Adipocyte (in vitro differentiated cells): ENCODE data around the gene DHX30.
"Not testable (repeated sequence)": the region's sequence is repeated elsewhere in the genome, so short reads cannot be mapped to it uniquely, and the experiment has no call there.

Experiments
- DNase-seq: peaks from one replicate; pipeline ENCODE4 v3.0.0-alpha.2; 2015; ENCODE audit warnings: low read depth
- H3K27me3 ChIP-seq: replicated peaks from 2 replicates; pipeline ENCODE4 v1.7.0; 2013; ENCODE audit warnings: mild to moderate bottlenecking, low read length, moderate library complexity; ENCODE audit not compliant: control insufficient read depth, insufficient read depth
- H3K36me3 ChIP-seq: 2 replicates; pipeline ENCODE4 v1.7.0; 2013; ENCODE audit warnings: low read length, mild to moderate bottlenecking, moderate library complexity; ENCODE audit not compliant: control insufficient read depth, insufficient read depth, severe bottlenecking
- H3K4me1 ChIP-seq: 2 replicates; pipeline ENCODE4 v1.7.0; 2013; ENCODE audit warnings: mild to moderate bottlenecking, low read length, moderate library complexity; ENCODE audit not compliant: control insufficient read depth, insufficient read depth
- H3K4me3 ChIP-seq: 2 replicates; pipeline ENCODE4 v1.7.0; 2013; ENCODE audit warnings: mild to moderate bottlenecking, low read length, moderate library complexity
- H3K9ac ChIP-seq: 2 replicates; pipeline ENCODE4 v1.7.0; 2013; ENCODE audit warnings: mild to moderate bottlenecking, low read length, moderate library complexity
- H3K9me3 ChIP-seq: 2 replicates; pipeline ENCODE4 v1.7.0; 2013; ENCODE audit warnings: mild to moderate bottlenecking, low read length, moderate library complexity; ENCODE audit not compliant: control insufficient read depth

The DHX30 gene

DNA sequence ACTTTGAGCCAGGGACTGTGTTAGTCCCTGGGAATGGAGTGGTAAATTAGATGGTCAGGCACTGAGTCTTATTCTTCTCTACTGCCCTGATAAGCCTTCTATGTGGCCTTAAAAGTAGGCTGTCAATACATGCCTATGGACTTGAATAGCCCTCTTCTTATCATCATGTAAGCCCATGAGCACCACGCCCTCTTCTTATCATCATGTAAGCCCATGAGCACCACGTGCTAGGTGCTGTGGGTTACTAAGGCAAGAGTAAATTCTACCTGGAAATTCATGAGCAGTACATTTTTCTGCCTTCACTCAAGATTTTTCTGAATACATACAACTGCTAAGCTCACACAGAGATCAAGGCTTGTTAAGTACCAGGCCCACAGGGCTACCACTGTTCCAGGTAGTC lies 68.5 kb downstream of the DHX30 start:
- Histone ChIP-seq H3K9me3 (no peaks in the 10 kb centered on the region), H3K9ac (no peak overlapping the region), H3K4me3 (no peak overlapping the region), H3K36me3 (peaks cover 86% of the 10 kb centered on the region), H3K27me3 (no peaks in the 10 kb centered on the region), H3K4me1 (peaks cover 10% of the 10 kb centered on the region)
- DNase-seq, result no peak

DNA sequence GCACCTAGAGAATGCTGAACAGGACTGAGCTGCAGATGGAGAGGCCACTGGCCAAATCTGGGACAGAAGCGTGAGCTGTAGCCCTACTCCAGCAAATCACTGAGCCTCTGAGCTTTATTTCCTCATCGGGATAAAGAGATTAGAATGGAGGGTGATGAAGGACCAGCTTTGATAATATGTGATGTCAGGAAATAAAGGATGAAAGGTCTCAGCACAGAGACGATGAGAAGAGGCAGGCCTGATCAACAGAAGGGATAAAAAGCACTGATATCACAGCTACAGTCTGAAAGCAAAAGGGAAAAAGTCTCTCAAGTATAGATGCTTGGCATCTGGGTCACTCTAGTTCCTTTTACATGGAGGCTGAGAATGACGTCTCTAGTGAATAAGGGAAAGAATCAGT lies 70.0 kb downstream of the DHX30 start:
- Histone ChIP-seq H3K36me3 (peaks cover 81% of the 10 kb centered on the region), H3K27me3 (no peaks in the 10 kb centered on the region), H3K4me1 (peaks cover 15% of the 10 kb centered on the region), H3K4me3 (no peak overlapping the region), H3K9ac (no peak overlapping the region), H3K9me3 (no peaks in the 10 kb centered on the region)
- no peak for DNase-seq

DNA sequence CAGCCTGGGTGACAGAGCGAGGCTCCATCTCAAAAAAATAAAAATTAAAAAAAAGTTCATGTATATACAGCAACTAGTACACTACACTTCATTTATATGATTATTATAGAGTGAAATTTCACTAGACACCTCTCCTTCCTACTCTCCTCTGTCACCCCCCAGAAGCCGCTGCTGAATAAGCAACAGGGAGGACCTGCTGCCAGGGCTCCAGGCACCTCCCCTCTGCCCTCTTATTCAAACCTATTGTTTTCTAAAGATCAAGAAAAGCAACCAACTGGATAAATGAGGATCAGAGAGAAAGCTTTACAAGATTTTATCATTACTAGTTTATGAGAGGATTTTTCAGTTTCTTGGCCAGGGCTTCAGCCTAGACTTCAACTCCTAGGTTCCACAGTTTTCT lies 71.5 kb downstream of the DHX30 start:
- Histone ChIP-seq H3K9ac (no peak overlapping the region), H3K4me1 (peaks cover 18% of the 10 kb centered on the region), H3K36me3 (peaks cover 66% of the 10 kb centered on the region), H3K9me3 (no peaks in the 10 kb centered on the region), H3K27me3 (no peaks in the 10 kb centered on the region), H3K4me3 (no peak overlapping the region)
- no peak for DNase-seq

DNA sequence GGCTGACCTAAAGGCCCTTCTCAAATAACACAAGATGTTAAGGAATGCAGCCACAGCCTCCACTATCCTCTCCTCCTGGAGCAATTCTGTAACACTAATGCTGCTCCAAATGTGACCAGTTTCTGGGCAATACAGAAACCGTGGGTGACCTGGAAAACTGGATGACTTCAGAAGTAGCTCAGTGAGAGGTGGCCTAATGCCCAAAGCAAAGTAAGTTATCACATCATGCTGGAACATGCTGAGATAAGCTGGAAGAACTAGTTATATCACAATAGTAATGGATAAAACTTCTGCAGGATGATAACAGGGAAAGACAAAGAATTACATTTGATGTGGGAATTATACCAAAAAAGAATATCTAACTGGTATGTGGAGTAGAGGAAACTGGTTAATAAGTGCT lies 72.0 kb downstream of the DHX30 start:
- Histone ChIP-seq H3K9me3 (no peaks in the 10 kb centered on the region), H3K4me3 (no peak overlapping the region), H3K9ac (no peak overlapping the region), H3K27me3 (no peaks in the 10 kb centered on the region), H3K36me3 (peaks cover 61% of the 10 kb centered on the region), H3K4me1 (peaks cover 18% of the 10 kb centered on the region)
- DNase-seq, result no peak

DNA sequence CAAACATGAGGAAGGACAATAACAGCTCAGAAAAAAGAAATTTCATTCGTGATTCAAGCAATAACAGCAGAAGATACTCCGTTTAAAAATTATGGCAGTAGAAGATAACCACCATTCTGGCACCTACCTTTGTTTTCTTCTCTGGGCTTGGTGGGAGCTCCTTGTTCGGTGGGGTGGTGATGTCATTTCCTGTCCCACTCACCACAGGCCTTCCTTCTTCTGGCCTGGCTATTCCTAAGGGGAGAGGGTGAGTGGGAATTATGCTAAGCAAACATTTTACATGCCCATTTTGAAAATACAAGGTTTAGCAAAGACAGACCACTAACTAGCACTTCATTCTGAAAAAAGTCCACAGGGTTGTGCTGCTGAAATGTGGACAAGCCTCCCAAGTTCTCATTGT lies 74.4 kb downstream of the DHX30 start:
- H3K36me3 ChIP-seq, result peaks cover 46% of the 10 kb centered on the region
- peaks cover 18% of the 10 kb centered on the region for H3K4me1 ChIP-seq
- no peak overlapping the region for H3K9ac ChIP-seq
- no peaks in the 10 kb centered on the region for H3K9me3 ChIP-seq
- H3K27me3 ChIP-seq, result no peaks in the 10 kb centered on the region
- no peak for DNase-seq
- H3K4me3 ChIP-seq, result no peak overlapping the region

DNA sequence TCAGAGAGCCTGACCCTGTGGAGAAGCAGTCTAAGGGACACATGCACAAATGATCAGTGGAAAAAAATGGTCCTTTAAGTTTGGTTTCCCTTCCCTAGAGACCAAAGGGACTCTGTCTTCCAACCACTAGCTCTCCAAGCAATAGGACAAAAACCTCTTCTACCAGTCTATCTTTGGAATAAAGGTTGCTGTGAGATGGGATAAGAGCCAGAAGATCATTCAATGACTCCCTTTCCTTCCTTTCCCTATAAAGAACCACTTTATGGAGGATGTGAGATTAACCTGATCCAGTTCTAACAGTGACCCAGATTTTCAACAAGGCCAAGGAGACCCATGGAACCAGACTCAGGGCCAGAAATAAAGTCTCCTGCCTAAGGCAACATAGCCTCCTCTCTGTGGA lies 74.8 kb downstream of the DHX30 start:
- no peak for DNase-seq
- Histone ChIP-seq H3K9me3 (no peaks in the 10 kb centered on the region), H3K4me3 (no peak overlapping the region), H3K27me3 (no peaks in the 10 kb centered on the region), H3K4me1 (peaks cover 18% of the 10 kb centered on the region), H3K36me3 (peaks cover 45% of the 10 kb centered on the region), H3K9ac (no peak overlapping the region)

DNA sequence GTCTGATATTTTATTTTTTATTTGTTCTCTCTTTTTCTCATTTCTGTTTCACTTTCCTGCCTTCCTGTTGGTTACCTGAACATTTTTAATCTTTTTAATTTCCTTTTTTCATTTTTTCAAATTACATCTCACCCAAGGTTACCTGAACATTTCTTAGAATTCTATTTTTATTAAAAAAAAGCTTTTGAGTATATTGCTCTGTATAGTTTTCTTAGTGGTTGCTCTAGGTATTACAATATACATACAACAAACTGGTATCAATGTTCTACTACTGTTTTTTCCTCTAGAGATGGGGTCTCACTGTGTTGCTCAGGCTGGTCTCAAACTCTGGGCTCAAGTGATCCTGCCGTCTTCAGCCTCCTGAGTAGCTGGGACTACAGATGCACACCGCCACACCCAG lies 79.4 kb downstream of the DHX30 start:
- no peaks in the 10 kb centered on the region for H3K27me3 ChIP-seq
- no peak for DNase-seq
- H3K9ac ChIP-seq, result no peak overlapping the region
- H3K4me3 ChIP-seq, result no peak overlapping the region
- no peaks in the 10 kb centered on the region for H3K9me3 ChIP-seq
- H3K36me3 ChIP-seq, result peaks cover 39% of the 10 kb centered on the region
- H3K4me1 ChIP-seq, result peaks cover 8% of the 10 kb centered on the region

DNA sequence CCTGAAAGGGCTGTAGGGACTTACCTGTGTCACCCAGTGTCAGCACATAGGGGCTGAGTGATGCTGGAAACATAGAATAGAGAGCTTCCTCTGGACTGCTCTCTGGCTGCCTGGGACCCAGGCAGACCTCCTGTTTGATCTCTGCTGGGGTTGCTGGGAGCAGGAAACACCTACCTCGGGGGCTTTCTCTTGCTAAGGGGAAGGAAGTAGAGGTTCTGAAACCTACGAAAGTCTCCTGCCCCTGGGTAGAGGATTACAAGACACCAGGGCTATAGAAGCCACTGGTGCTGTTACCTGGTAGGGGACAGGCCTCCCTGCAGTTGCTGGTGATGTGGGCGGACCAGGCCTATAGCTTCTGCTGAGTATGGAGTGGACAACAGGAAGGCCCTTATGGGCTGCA lies 81.7 kb downstream of the DHX30 start:
- Histone ChIP-seq H3K36me3 (peaks cover 45% of the 10 kb centered on the region), H3K4me1 (no peaks in the 10 kb centered on the region)

DNA sequence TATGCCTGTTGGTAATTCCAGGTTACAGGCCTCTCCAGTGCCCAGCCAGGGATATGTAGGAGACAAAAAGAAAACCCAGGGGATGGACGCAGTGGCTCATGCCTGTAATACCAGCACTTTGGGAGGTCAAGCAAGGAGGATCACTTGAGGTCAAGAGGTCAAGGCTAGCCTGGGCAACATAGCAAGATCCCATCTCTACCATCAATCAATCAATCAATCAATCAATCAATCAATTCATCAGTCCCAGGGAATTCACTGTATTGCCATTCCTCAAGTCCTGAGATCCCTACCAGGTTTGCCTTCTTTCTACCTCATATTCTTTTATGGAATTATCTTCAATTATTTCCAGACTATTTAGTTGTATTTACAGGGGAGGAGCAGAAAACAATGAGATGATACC lies 82.2 kb downstream of the DHX30 start:
- no peaks in the 10 kb centered on the region for H3K9me3 ChIP-seq
- H3K36me3 ChIP-seq, result peaks cover 45% of the 10 kb centered on the region
- no peak for DNase-seq

More for the DNA sequence above, 81.7 kb downstream of the DHX30 start:
- DNase-seq, result no peak
- Histone ChIP-seq H3K9ac (no peak overlapping the region), H3K27me3 (no peaks in the 10 kb centered on the region), H3K4me3 (no peak overlapping the region), H3K9me3 (no peaks in the 10 kb centered on the region)

DNA sequence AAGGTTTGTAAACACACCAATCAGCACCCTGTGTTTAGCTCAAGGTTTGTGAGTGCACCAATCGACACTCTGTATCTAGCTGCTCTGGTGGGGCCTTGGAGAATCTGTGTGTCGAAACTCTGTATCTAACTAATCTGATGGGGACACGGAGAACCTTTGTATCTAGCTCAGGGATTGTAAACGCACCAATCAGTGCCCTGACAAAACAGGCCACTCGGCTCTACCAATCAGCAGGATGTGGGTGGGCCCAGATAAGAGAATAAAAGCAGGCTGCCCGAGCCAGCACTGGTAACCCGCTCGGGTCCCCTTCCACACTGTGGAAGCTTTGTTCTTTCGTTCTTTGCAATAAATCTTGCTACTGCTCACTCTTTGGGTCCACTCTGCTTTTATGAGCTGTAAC lies 85.1 kb downstream of the DHX30 start:
- H3K9me3 ChIP-seq, H3K9ac ChIP-seq, DNase-seq, H3K4me3 ChIP-seq, H3K27me3 ChIP-seq: not testable (repeated sequence)
- H3K36me3 ChIP-seq, result peaks cover 46% of the 10 kb centered on the region
- peaks cover 19% of the 10 kb centered on the region for H3K4me1 ChIP-seq

More for the DNA sequence above, 82.2 kb downstream of the DHX30 start:
- no peaks in the 10 kb centered on the region for H3K27me3 ChIP-seq
- H3K4me1 ChIP-seq, result peaks cover 5% of the 10 kb centered on the region
- H3K9ac ChIP-seq, result no peak overlapping the region
- no peak overlapping the region for H3K4me3 ChIP-seq

DNA sequence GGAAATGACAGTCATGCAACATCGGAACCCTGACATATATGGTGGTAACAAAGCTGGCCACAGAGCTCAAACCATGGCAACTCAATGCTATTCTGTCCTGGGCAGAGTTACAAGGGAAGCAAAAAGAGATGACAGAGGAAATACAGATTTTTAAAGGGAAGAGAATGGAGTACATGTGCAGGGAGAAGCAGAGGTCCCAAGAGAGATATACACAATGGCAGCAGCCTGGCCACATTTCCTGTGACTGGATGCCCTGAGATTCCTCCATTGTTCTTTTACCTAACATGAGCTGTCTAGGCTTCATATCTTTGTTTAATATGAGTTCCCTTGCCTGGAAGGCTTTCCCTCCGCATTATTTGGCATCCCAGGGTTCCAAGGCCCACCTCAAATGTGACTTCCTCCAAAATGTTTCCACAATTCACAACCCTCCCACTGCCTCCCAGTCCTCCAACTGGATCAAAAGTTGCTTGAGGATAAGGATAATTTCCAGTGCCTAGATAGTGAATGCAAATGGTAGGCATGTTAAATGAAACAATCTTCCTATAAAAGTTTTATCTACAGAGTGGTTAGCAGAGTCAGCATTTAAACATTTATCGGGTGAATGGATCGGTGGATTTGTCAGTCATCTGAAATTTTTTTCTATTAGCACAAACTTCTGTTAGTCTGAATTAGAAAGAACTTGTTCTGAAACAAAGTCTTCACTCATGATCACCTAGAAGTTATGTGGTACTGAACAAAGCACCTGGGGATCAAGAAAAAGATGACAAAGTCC lies 86.2 kb downstream of the DHX30 start:
- no peaks in the 10 kb centered on the region for H3K9me3 ChIP-seq
- H3K9ac ChIP-seq, result no peak overlapping the region
- no peaks in the 10 kb centered on the region for H3K27me3 ChIP-seq
- DNase-seq, result no peak
- peaks cover 19% of the 10 kb centered on the region for H3K4me1 ChIP-seq
- H3K36me3 ChIP-seq, result peaks cover 46% of the 10 kb centered on the region
- H3K4me3 ChIP-seq, result no peak overlapping the region
